H9 (cell line): ENCODE measurements around the gene TMEM87A. TPM values are rescaled to one million over a fixed set of nuclear protein-coding genes. Genes with fewer than 3 reads are reported as not detected.

Experiments used
- DNase-seq: peaks from one replicate; pipeline ENCODE4 v3.0.0-alpha.2; 2017
- H2AFZ ChIP-seq: one replicate; pipeline ENCODE4 v1.6.1; 2013; ENCODE audit warnings: mild to moderate bottlenecking, low read length, control low read depth, moderate library complexity
- H2AK5ac ChIP-seq: 2 replicates; pipeline ENCODE4 v1.6.1; 2013; ENCODE audit warnings: low read length, control low read depth, mixed read lengths; ENCODE audit not compliant: insufficient read length
- H2BK120ac ChIP-seq: one replicate; pipeline ENCODE4 v1.6.1; 2013; ENCODE audit warnings: low read depth, mild to moderate bottlenecking, low read length, control low read depth, inconsistent platforms; ENCODE audit not compliant: poor library complexity, severe bottlenecking
- H2BK12ac ChIP-seq: 2 replicates; pipeline ENCODE4 v1.6.1; 2013; ENCODE audit warnings: low read length, control low read depth, mixed read lengths, low read depth; ENCODE audit not compliant: insufficient read length
- H2BK15ac ChIP-seq: 2 replicates; pipeline ENCODE4 v1.6.1; 2013; ENCODE audit warnings: low read depth, low read length, control low read depth
- H2BK20ac ChIP-seq: one replicate; pipeline ENCODE4 v1.6.1; 2013; ENCODE audit warnings: low read depth, mild to moderate bottlenecking, low read length, control low read depth, inconsistent platforms; ENCODE audit not compliant: poor library complexity, severe bottlenecking
- H2BK5ac ChIP-seq: 2 replicates; pipeline ENCODE4 v1.6.1; 2013; ENCODE audit warnings: low read length, control low read depth, mixed read lengths; ENCODE audit not compliant: insufficient read length
- H3K14ac ChIP-seq: 2 replicates; pipeline ENCODE4 v1.6.1; 2013; ENCODE audit warnings: low read length, control low read depth; ENCODE audit not compliant: insufficient read depth
- H3K18ac ChIP-seq: 2 replicates; pipeline ENCODE4 v1.6.1; 2013; ENCODE audit warnings: low read depth, mild to moderate bottlenecking, mixed read lengths, low read length, control low read depth; ENCODE audit not compliant: insufficient read length
- H3K23ac ChIP-seq: 2 replicates; pipeline ENCODE4 v1.6.1; 2013; ENCODE audit warnings: low read length, control low read depth, mixed read lengths, low read depth; ENCODE audit not compliant: insufficient read length
- H3K23me2 ChIP-seq: 2 replicates; pipeline ENCODE4 v1.6.1; 2013; ENCODE audit warnings: low read depth, mild to moderate bottlenecking, mixed read lengths, low read length, control low read depth; ENCODE audit not compliant: insufficient read length, poor library complexity, severe bottlenecking
- H3K27ac ChIP-seq: 2 replicates; pipeline ENCODE4 v1.5.1; 2013; ENCODE audit warnings: low read length, control low read depth, mixed read lengths, low read depth; ENCODE audit not compliant: insufficient read length
- H3K27me3 ChIP-seq: 2 replicates; pipeline ENCODE4 v1.6.1; 2013; ENCODE audit warnings: low read length, control low read depth, inconsistent platforms; ENCODE audit not compliant: insufficient read depth
- H3K4ac ChIP-seq: 2 replicates; pipeline ENCODE4 v1.6.1; 2013; ENCODE audit warnings: low read depth, mild to moderate bottlenecking, control low read depth, inconsistent platforms, low read length, moderate library complexity
- H3K4me1 ChIP-seq: 2 replicates; pipeline ENCODE4 v1.6.1; 2013; ENCODE audit warnings: low read length, control low read depth, inconsistent platforms; ENCODE audit not compliant: insufficient read depth
- H3K4me2 ChIP-seq: 2 replicates; pipeline ENCODE4 v1.6.1; 2013; ENCODE audit warnings: low read length, control low read depth, mixed read lengths; ENCODE audit not compliant: insufficient read length, insufficient read depth
- H3K56ac ChIP-seq: 2 replicates; pipeline ENCODE4 v1.6.1; 2013; ENCODE audit warnings: low read depth, mild to moderate bottlenecking, mixed read lengths, low read length, control low read depth; ENCODE audit not compliant: insufficient read length
- H3K79me1 ChIP-seq: 2 replicates; pipeline ENCODE4 v1.6.1; 2013; ENCODE audit warnings: low read depth, mild to moderate bottlenecking, moderate library complexity, low read length, control low read depth, inconsistent platforms; ENCODE audit not compliant: insufficient read depth, poor library complexity, severe bottlenecking
- H3K79me2 ChIP-seq: 2 replicates; pipeline ENCODE4 v1.6.1; 2013; ENCODE audit warnings: low read length, control low read depth, inconsistent platforms; ENCODE audit not compliant: insufficient read depth
- H3K9ac ChIP-seq: 2 replicates; pipeline ENCODE4 v1.6.1; 2013; ENCODE audit warnings: low read length, control low read depth, mixed read lengths; ENCODE audit not compliant: insufficient read length; ENCODE audit errors: extremely low read depth
- H3K9me3 ChIP-seq: one replicate; pipeline ENCODE4 v1.6.1; 2013; ENCODE audit warnings: low read depth, low read length, inconsistent platforms; ENCODE audit not compliant: control insufficient read depth
- H3T11ph ChIP-seq: one replicate; pipeline ENCODE4 v1.6.1; 2013; ENCODE audit warnings: mild to moderate bottlenecking, low read length, control low read depth, inconsistent platforms
- H4K20me1 ChIP-seq: one replicate; pipeline ENCODE4 v1.6.1; 2013; ENCODE audit not compliant: control insufficient read depth, insufficient read length, insufficient read depth
- H4K5ac ChIP-seq: 2 replicates; pipeline ENCODE4 v1.6.1; 2013; ENCODE audit warnings: low read depth, mild to moderate bottlenecking, mixed read lengths, low read length, control low read depth; ENCODE audit not compliant: insufficient read length
- H4K8ac ChIP-seq: replicated peaks from 2 replicates; pipeline ENCODE4 v1.6.1; 2013; ENCODE audit warnings: low read length, control low read depth, mixed read lengths, low read depth; ENCODE audit not compliant: insufficient read length
- H4K91ac ChIP-seq: 2 replicates; pipeline ENCODE4 v1.6.1; 2013; ENCODE audit warnings: low read depth, mild to moderate bottlenecking, moderate library complexity, mixed read lengths, low read length, control low read depth; ENCODE audit not compliant: insufficient read length
- H3K27ac Mint-ChIP-seq, 3 experiments: 2 replicates in 2 of 3; 3 replicates in 1 of 3; pipeline ENCODE4 v1.8.0; 2020 to 2021; ENCODE audit warnings: mixed read lengths in 3 of 3, mild to moderate bottlenecking in 1 of 3, moderate library complexity in 1 of 3
- H3K27me3 Mint-ChIP-seq: 2 replicates; pipeline ENCODE4 v1.8.0; 2021; ENCODE audit warnings: low read depth, mild to moderate bottlenecking, moderate library complexity, mixed read lengths
- H3K36me3 Mint-ChIP-seq, 3 experiments: 2 replicates in 2 of 3; 3 replicates in 1 of 3; pipeline ENCODE4 v1.8.0; 2020 to 2021; ENCODE audit warnings: low read depth in 3 of 3, mixed read lengths in 3 of 3; ENCODE audit not compliant: insufficient read depth in 1 of 3
- H3K4me1 Mint-ChIP-seq, 2 experiments: 2 replicates each; pipeline ENCODE4 v1.8.0; 2020; ENCODE audit warnings: mixed read lengths in 2 of 2
- H3K4me3 Mint-ChIP-seq, 2 experiments: 2 replicates in 1 of 2; 3 replicates in 1 of 2; pipeline ENCODE4 v1.8.0; 2020 to 2021; ENCODE audit warnings: mild to moderate bottlenecking in 2 of 2, mixed read lengths in 2 of 2, moderate library complexity in 1 of 2
- H3K9me3 Mint-ChIP-seq, 2 experiments: 2 replicates in 1 of 2; 3 replicates in 1 of 2; pipeline ENCODE4 v1.8.0; 2020; ENCODE audit warnings: mild to moderate bottlenecking in 2 of 2, mixed read lengths in 2 of 2, moderate library complexity in 1 of 2
- CTCF ChIP-seq: fragments of 200-600 bp; sonication (generic); conservative IDR thresholded peaks from 3 replicates; pipeline ENCODE4 v1.8.0; 2021; ENCODE audit warnings: antibody characterized with exemption, mild to moderate bottlenecking
- WGBS: extraction: QIAGEN DNeasy Blood & Tissue Kit; methylation state at CpG from one replicate; pipeline ENCODE4 v1.1.7; 2013; ENCODE audit warnings: missing lambda C conversion rate, low lambda C conversion rate, mixed read lengths; ENCODE audit not compliant: insufficient read length; ENCODE audit errors: extremely low coverage; 5-methylcytosine and 5-hydroxymethylcytosine counted together
- total RNA-seq: library from RNA; stranded (reverse); gene quantifications from 2 replicates; pipeline ENCODE4 v1.2.1, GENCODE V29; 2021

TMEM87A gene
- total RNA-seq, 1 experiment from 2014 or later = 46.7 TPM

DNA sequence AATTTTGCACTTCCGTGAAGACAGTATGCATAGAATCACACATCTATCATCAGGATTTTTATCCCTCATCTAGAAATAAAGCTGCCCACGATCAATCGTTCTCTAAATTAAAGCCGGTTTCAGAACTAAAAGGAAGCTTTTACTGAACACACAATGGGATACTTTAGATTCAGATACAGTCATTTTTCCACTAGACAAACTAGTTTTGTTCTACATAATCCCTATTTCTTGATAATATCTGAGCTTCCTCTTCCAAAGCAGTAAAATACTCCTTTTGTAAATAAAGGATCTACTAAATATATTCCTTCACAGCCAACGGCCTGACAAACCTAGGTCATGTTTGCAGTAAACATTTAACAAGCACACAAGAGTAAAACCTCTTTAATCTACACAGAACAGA, 2.2 kb downstream of the TMEM87A start:
- no peak overlapping the region for H2BK20ac ChIP-seq
- H3K27me3 ChIP-seq = no peaks in the 10 kb centered on the region
- no peaks in the 10 kb centered on the region for H3K9me3 ChIP-seq
- no peak overlapping the region for H3K23ac ChIP-seq
- no peak overlapping the region for H3K56ac ChIP-seq
- H2AK5ac ChIP-seq = no peak overlapping the region
- H3K4ac ChIP-seq = no peak overlapping the region
- H3K14ac ChIP-seq = no peak overlapping the region
- DNase-seq = no peak
- H4K91ac ChIP-seq = no peak overlapping the region
- no peaks in the 10 kb centered on the region for H4K20me1 ChIP-seq
- no peak overlapping the region for H3T11ph ChIP-seq
- no peak overlapping the region for H2BK5ac ChIP-seq
- no peak overlapping the region for H3K27ac ChIP-seq
- peaks cover 28 to 31% of the 10 kb centered on the region in 2 experiments for H3K4me1 Mint-ChIP-seq
- H2BK120ac ChIP-seq = no peak overlapping the region
- H3K4me1 ChIP-seq = peaks cover 4% of the 10 kb centered on the region; the same call in 1 of the 2 replicates
- no peaks in the 10 kb centered on the region for H3K79me1 ChIP-seq
- no peak overlapping the region for H4K5ac ChIP-seq
- H3K36me3 Mint-ChIP-seq = peaks cover 8 to 38% (median 24%) of the 10 kb centered on the region in 3 experiments; a peak in 6 of 7 replicates
- no peak overlapping the region for H3K27ac Mint-ChIP-seq
- no peak overlapping the region for H2BK15ac ChIP-seq
- no peaks in the 10 kb centered on the region for H3K9me3 Mint-ChIP-seq
- no peak overlapping the region for H3K18ac ChIP-seq
- WGBS = no CpG with 5 or more reads among the region's 5 CpGs
- no peak overlapping the region for H4K8ac ChIP-seq
- peaks cover 10% of the 10 kb centered on the region; the same call in 1 of the 2 replicates for H3K79me2 ChIP-seq
- H3K4me3 Mint-ChIP-seq = no peak overlapping the region; a peak in 1 of 5 replicates
- no peak overlapping the region for H3K9ac ChIP-seq
- TF ChIP-seq CTCF = no peak
- no peaks in the 10 kb centered on the region for H3K27me3 Mint-ChIP-seq
- no peak overlapping the region for H2AFZ ChIP-seq
- no peak overlapping the region for H2BK12ac ChIP-seq
- H3K23me2 ChIP-seq = peaks cover 9% of the 10 kb centered on the region
- no peak overlapping the region for H3K4me2 ChIP-seq
